NCI-H2196 treated with DMSO at 0.1 percent for 48 hours (cell line): ENCODE results near the gene GATAD2B.

Source experiments
- DNase-seq: peaks from one replicate; lab custom pipeline; 2025; ENCODE audit not compliant: unreplicated experiment; lab: John Stamatoyannopoulos, UW

GATAD2B gene

DNA sequence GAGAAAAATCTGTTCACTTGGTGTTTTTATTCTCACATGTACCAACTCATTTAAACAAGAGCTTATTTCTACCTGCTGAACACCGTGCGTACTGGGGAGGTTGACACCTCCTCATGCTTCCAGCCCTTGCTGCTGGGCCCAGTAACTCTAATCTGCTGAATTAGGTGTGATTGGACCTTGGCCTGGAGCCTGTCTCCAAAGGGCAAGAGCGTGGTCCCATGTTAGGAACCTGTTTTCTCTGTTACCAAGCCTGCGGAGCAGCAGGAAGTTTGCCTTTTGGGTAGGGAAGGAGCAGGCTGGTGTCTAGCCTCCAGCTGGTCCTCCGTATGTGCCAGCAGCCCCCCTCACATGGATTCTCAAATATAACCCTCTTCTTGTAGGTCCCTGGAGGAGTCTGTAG is 158.5 kb downstream of the GATAD2B start:
- no peak for DNase-seq

DNA sequence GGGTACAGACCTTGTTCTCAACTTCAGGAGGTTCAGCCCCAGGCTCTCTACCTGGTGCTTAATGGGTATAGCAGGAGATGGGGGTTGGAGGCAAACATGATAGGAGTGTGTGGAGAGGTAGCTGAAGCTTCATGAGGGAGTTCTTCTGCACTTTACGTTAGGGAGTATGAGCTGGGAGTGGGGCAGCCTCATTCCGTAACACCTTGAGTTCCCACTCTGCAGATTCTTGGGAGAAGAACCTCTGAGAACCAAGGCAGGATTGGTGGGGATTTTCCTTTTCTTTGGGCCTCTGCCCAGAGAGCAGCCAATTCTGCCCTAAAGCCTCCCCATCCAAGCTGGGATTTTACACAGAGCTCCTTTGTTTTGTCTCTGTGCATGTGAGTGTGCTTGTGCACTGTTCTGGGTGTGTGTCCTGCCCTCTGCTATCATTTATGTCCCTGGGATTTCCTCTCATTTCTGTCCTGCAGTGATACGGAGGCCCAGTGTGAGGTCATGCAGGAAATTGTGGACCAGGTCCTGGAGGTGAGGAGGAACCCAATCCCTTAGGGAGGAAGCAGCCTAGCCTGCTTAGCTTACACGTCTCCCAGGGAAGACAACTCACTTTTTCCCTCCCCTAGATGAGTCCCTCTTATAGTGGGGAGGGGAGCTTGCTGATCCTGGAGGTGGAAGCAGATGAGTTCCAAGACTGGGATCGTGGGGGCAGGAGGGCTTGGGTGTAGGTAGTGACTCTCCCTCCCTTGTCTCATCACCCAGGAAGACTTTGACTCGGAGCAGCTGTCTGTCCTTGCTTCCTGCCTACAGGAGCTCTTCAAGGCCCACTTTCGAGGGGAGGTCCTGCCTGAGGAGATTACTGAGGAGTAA is 159.2 kb downstream of the GATAD2B start:
- no peak for DNase-seq

DNA sequence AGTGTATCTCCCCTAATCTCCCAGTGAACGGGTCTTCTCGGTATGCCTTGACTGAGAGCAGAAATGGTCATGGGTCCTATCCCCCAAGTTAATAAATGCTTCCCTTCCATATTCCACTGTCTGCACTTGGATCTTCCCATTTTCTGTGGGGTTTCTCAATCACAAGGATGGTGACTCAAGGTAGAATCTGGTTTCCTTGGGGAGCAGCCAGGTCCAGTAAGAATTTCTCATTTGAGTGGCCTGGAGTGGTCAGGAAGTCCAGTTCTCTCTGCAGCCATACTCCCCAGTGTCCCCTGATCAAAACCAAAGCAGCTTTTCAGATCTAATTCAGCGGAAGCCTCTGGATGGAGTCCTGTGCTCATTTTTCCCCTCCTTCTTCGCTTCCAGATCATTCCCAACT is 162.3 kb downstream of the GATAD2B start:
- no peak for DNase-seq
